K562 (cell line): ENCODE measurements around the gene GSC. TPM values are rescaled to one million over a fixed set of nuclear protein-coding genes. Genes with fewer than 3 reads are reported as not detected.

Source experiments
- CLOCK ChIP-seq: fragments of 250-450 bp; sonication (Bioruptor Pico); IDR thresholded peaks from 2 replicates; pipeline ENCODE4 v1.4.0; 2020; ENCODE audit warnings: mild to moderate bottlenecking, moderate library complexity, borderline replicate concordance
- TCF3 ChIP-seq: sonication (generic); formaldehyde crosslinking; IDR thresholded peaks from 2 replicates; pipeline ENCODE4 v1.4.0; 2020; ENCODE audit warnings: mild to moderate bottlenecking, missing genetic modification reagents
- polyA plus RNA-seq, 8 experiments: library from polyadenylated mRNA; depleted of rRNA in 4 of 8; stranded (reverse) in 5 of 8; unstranded in 3 of 8; fragments of >200 nt; fragmentation: Nextera tagmentation in 2 of 8; fragmentation: Illumina TruSeq in 1 of 8; extraction: Ambion mirVana in 2 of 8; extraction: Trizol in 1 of 8; gene quantifications; 2 replicates each; pipeline versions ENCODE4 v1.2.1 to v1.2.3, GENCODE V29; 2011 to 2014; ENCODE audit warnings: inconsistent platforms in 1 of 8, missing spikeins in 1 of 8
- total RNA-seq, 7 experiments: library from RNA; depleted of rRNA in 6 of 7; stranded (reverse); fragments of >200 nt in 6 of 7; fragmentation: Illumina TruSeq in 2 of 7; extraction: Trizol in 2 of 7; gene quantifications; 2 replicates each; pipeline versions ENCODE4 v1.2.1 to v1.2.3, GENCODE V29; 2011 to 2021; ENCODE audit warnings: low replicate concordance in 1 of 7
- TF ChIP-seq, protein P1 (sequence below), 2 experiments: fragments of 450-650 bp; IDR thresholded peaks; 2 replicates each; pipeline ENCODE4 v1.6.1; 2016; ENCODE audit warnings: mild to moderate bottlenecking in 2 of 2, borderline replicate concordance in 1 of 2, low read depth in 1 of 2, moderate library complexity in 1 of 2
- TF ChIP-seq, protein P2 (sequence below): fragments of 150-350 bp; conservative IDR thresholded peaks from 2 replicates; pipeline ENCODE4 v1.6.1; 2014; ENCODE audit warnings: low read length

Gene GSC
- total and polyA plus RNA-seq, 9 of the 15 experiments (the other 6 are each of a cell fraction or from before 2014, with no cell fraction given): not detected

GRCh38 chr14:94738097-94738496 lies 31.8 kb downstream of the GSC start (continued):
- TF ChIP-seq, protein P1, sequence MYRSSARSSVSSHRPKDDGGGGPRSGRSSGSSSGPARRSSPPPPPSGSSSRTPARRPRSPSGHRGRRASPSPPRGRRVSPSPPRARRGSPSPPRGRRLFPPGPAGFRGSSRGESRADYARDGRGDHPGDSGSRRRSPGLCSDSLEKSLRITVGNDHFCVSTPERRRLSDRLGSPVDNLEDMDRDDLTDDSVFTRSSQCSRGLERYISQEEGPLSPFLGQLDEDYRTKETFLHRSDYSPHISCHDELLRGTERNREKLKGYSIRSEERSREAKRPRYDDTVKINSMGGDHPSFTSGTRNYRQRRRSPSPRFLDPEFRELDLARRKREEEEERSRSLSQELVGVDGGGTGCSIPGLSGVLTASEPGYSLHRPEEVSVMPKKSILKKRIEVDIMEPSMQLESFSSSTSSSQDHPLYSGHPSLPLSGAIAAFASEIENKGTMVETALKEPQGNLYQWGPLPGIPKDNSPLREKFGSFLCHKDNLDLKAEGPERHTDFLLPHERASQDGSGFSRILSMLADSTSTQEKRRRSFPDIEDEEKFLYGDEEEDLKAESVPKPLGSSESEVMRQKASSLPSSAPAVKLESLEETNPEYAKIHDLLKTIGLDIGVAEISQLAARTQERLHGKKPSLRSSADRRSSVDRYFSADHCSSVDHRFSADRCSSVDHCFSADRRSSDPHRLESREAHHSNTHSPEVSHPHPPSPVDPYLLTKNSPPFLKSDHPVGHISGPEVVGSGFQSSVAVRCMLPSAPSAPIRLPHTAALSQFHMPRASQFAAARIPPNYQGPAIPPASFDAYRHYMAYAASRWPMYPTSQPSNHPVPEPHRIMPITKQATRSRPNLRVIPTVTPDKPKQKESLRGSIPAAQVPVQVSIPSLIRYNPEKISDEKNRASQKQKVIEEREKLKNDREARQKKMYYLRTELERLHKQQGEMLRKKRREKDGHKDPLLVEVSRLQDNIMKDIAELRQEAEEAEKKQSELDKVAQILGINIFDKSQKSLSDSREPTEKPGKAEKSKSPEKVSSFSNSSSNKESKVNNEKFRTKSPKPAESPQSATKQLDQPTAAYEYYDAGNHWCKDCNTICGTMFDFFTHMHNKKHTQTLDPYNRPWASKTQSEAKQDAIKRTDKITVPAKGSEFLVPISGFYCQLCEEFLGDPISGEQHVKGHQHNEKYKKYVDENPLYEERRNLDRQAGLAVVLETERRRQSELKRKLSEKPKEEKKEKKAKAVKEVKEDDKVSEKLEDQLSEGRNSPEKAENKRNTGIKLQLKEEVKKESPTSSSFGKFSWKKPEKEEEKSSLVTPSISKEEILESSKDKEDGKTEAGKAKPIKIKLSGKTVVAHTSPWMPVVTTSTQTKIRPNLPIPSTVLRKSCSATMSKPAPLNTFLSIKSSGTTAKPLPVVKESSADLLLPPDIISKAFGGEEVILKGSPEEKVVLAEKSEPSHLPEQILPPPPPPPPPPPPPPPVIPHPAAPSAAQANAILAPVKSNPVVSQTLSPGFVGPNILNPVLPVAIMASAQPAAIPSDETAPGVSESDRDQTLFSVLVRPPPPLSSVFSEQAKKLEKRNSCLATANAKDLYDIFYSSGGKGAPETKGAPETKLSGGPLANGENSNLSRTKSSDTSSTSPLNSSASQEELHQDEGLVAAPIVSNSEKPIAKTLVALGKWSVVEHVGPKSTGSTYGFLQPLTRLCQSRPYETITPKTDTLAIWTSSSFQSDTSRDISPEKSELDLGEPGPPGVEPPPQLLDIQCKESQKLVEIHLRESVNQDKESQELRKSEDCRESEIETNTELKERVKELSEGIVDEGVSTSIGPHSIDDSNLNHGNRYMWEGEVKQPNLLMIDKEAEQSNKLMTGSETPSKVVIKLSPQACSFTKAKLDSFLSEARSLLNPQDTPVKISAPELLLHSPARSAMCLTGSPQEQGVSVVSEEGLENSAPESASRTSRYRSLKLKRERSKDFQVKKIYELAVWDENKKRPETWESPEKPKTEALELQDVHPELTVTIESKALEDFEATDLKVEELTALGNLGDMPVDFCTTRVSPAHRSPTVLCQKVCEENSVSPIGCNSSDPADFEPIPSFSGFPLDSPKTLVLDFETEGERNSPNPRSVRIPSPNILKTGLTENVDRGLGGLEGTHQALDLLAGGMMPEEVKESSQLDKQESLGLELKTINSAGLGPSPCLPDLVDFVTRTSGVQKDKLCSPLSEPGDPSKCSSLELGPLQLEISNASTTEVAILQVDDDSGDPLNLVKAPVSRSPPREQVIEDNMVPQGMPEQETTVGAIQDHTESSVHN (IDR thresholded peaks at IDR 0.05; ENCODE audit: borderline replicate concordance in 1 of 2, low read depth in 1 of 2): no peak
- no peak for TF ChIP-seq TCF3 (CRISPR knock-in tag)
- TF ChIP-seq, protein P2, sequence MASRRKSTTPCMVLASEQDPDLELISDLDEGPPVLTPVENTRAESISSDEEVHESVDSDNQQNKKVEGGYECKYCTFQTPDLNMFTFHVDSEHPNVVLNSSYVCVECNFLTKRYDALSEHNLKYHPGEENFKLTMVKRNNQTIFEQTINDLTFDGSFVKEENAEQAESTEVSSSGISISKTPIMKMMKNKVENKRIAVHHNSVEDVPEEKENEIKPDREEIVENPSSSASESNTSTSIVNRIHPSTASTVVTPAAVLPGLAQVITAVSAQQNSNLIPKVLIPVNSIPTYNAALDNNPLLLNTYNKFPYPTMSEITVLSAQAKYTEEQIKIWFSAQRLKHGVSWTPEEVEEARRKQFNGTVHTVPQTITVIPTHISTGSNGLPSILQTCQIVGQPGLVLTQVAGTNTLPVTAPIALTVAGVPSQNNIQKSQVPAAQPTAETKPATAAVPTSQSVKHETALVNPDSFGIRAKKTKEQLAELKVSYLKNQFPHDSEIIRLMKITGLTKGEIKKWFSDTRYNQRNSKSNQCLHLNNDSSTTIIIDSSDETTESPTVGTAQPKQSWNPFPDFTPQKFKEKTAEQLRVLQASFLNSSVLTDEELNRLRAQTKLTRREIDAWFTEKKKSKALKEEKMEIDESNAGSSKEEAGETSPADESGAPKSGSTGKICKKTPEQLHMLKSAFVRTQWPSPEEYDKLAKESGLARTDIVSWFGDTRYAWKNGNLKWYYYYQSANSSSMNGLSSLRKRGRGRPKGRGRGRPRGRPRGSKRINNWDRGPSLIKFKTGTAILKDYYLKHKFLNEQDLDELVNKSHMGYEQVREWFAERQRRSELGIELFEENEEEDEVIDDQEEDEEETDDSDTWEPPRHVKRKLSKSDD: no peak
- TF ChIP-seq CLOCK: no peak
